Mesenchymal stem cell (in vitro differentiated cells and primary cell): Measurements from ENCODE around the gene COL6A5.

Experiments
- DNase-seq: peaks from one replicate; pipeline ENCODE4 v3.0.0-alpha.2; 2013
- H2AFZ ChIP-seq: one replicate; pipeline ENCODE4 v1.6.1; 2013; ENCODE audit warnings: low read depth, mild to moderate bottlenecking, control low read depth, inconsistent platforms, low read length, moderate library complexity
- H2AK5ac ChIP-seq: 2 replicates; pipeline ENCODE4 v1.6.1; 2013; ENCODE audit warnings: low read length, moderate library complexity, mild to moderate bottlenecking, inconsistent platforms; ENCODE audit not compliant: severe bottlenecking
- H2BK120ac ChIP-seq: one replicate; pipeline ENCODE4 v1.6.1; 2013; ENCODE audit warnings: low read depth, mild to moderate bottlenecking, inconsistent platforms, low read length, moderate library complexity
- H2BK12ac ChIP-seq, 2 experiments: one replicate each; pipeline ENCODE4 v1.6.1; 2013; ENCODE audit warnings: inconsistent platforms in 2 of 2, low read length in 2 of 2, mild to moderate bottlenecking in 2 of 2, moderate library complexity in 2 of 2, control low read depth in 1 of 2
- H2BK15ac ChIP-seq: one replicate; pipeline ENCODE4 v1.6.1; 2013; ENCODE audit warnings: mild to moderate bottlenecking, low read depth, inconsistent platforms; ENCODE audit not compliant: poor library complexity, severe bottlenecking
- H2BK5ac ChIP-seq: 2 replicates; pipeline ENCODE4 v1.6.1; 2013; ENCODE audit warnings: low read depth, mild to moderate bottlenecking, low read length, control low read depth, inconsistent platforms; ENCODE audit not compliant: poor library complexity, severe bottlenecking
- H3K14ac ChIP-seq, 2 experiments: one replicate each; pipeline ENCODE4 v1.6.1; 2013; ENCODE audit warnings: inconsistent platforms in 2 of 2, low read length in 2 of 2, control low read depth in 1 of 2, mild to moderate bottlenecking in 1 of 2, moderate library complexity in 1 of 2
- H3K18ac ChIP-seq, 2 experiments: one replicate each; pipeline ENCODE4 v1.6.1; 2013; ENCODE audit warnings: inconsistent platforms in 2 of 2, low read length in 2 of 2, control low read depth in 1 of 2, low read depth in 1 of 2, mild to moderate bottlenecking in 1 of 2
- H3K23ac ChIP-seq, 2 experiments: one replicate each; pipeline ENCODE4 v1.6.1; 2013; ENCODE audit warnings: inconsistent platforms in 2 of 2, low read length in 2 of 2, mild to moderate bottlenecking in 2 of 2, moderate library complexity in 2 of 2, control low read depth in 1 of 2
- H3K27ac ChIP-seq: 2 replicates; pipeline ENCODE4 v1.5.1; 2013; ENCODE audit warnings: mild to moderate bottlenecking, moderate library complexity, low read length, control low read depth, inconsistent platforms; ENCODE audit not compliant: poor library complexity, severe bottlenecking
- H3K27me3 ChIP-seq, 2 experiments: 2 replicates each; pipeline versions ENCODE4 v1.6.1 to v1.7.0; 2013; ENCODE audit warnings: low read length in 2 of 2, mild to moderate bottlenecking in 2 of 2, moderate library complexity in 2 of 2, control low read depth in 1 of 2, inconsistent platforms in 1 of 2; ENCODE audit not compliant: control insufficient read depth in 1 of 2, insufficient read depth in 1 of 2
- H3K36me3 ChIP-seq, 2 experiments: 2 replicates each; pipeline versions ENCODE4 v1.6.1 to v1.7.0; 2013; ENCODE audit warnings: low read length in 2 of 2, control low read depth in 1 of 2, inconsistent platforms in 1 of 2, low read depth in 1 of 2, mild to moderate bottlenecking in 1 of 2; ENCODE audit not compliant: insufficient read depth in 2 of 2, control insufficient read depth in 1 of 2
- H3K4ac ChIP-seq, 2 experiments: one replicate each; pipeline ENCODE4 v1.6.1; 2013; ENCODE audit warnings: inconsistent platforms in 2 of 2, low read length in 2 of 2, mild to moderate bottlenecking in 2 of 2, moderate library complexity in 2 of 2, control low read depth in 1 of 2, low read depth in 1 of 2
- H3K4me1 ChIP-seq: 2 replicates; pipeline ENCODE4 v1.6.1; 2013; ENCODE audit warnings: low read depth, low read length, control low read depth; ENCODE audit not compliant: control insufficient read depth, insufficient read depth
- H3K4me2 ChIP-seq: 2 replicates; pipeline ENCODE4 v1.6.1; 2013; ENCODE audit warnings: low read length, mild to moderate bottlenecking, inconsistent platforms; ENCODE audit not compliant: poor library complexity, severe bottlenecking
- H3K4me3 ChIP-seq, 2 experiments: 2 replicates each; pipeline versions ENCODE4 v1.5.1 to v1.7.0; 2013; ENCODE audit warnings: low read length in 2 of 2, mild to moderate bottlenecking in 2 of 2, control low read depth in 1 of 2, low read depth in 1 of 2; ENCODE audit not compliant: insufficient read depth in 1 of 2
- H3K79me1 ChIP-seq: replicated peaks from 2 replicates; pipeline ENCODE4 v1.6.1; 2013; ENCODE audit warnings: mild to moderate bottlenecking, control low read depth, low read length, inconsistent platforms; ENCODE audit not compliant: poor library complexity, severe bottlenecking
- H3K9ac ChIP-seq: 2 replicates; pipeline ENCODE4 v1.7.0; 2013; ENCODE audit warnings: mild to moderate bottlenecking, low read length, moderate library complexity
- H3K9me3 ChIP-seq: 2 replicates; pipeline ENCODE4 v1.7.0; 2013; ENCODE audit warnings: mild to moderate bottlenecking, low read length; ENCODE audit not compliant: control insufficient read depth
- H4K8ac ChIP-seq: one replicate; pipeline ENCODE4 v1.6.1; 2013; ENCODE audit warnings: inconsistent platforms, mild to moderate bottlenecking, low read length, moderate library complexity
- H4K91ac ChIP-seq: one replicate; pipeline ENCODE4 v1.6.1; 2013; ENCODE audit warnings: mild to moderate bottlenecking, low read length, inconsistent platforms
- WGBS: methylation state at CpG from one replicate; pipeline ENCODE4 v1.1.7; 2013; ENCODE audit warnings: mixed read lengths; 5-methylcytosine and 5-hydroxymethylcytosine counted together

COL6A5 gene

DNA sequence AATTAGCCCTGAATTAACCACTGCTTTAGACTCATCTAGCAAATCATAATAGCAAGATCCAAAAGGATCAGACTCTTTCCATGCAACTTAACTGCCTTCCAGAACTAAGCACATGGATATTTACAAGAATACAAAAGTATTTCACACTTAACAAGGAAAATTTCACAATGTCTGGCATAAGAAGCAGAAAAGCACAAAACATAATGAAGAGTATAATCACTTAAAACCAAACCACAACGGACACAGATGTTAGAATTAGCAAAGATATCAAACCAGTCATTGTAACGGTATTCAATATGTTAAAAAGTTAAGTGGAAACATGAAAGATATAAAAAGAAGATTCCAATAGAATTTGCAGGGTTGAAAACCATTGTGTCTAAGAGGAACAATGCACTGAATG lies 120.0 kb downstream of the COL6A5 start:
- WGBS, result 92% methylated on average over 1 of the region's 2 CpGs
- DNase-seq, result no peak
- H2AK5ac ChIP-seq, result no peak overlapping the region
- H3K23ac ChIP-seq, result no peak overlapping the region
- no peak overlapping the region for H3K27ac ChIP-seq
- no peak overlapping the region for H2BK5ac ChIP-seq
- H3K9ac ChIP-seq, result no peak overlapping the region
- H3K4me1 ChIP-seq, result no peaks in the 10 kb centered on the region
- H3K4me2 ChIP-seq, result no peak overlapping the region
- H2BK120ac ChIP-seq, result no peak overlapping the region
- no peaks in the 10 kb centered on the region for H3K9me3 ChIP-seq
- no peaks in the 10 kb centered on the region for H3K27me3 ChIP-seq
- no peak overlapping the region for H2BK12ac ChIP-seq
- no peak overlapping the region for H3K18ac ChIP-seq
- H3K14ac ChIP-seq, result no peak overlapping the region
- no peak overlapping the region for H4K8ac ChIP-seq
- no peaks in the 10 kb centered on the region for H3K36me3 ChIP-seq
- no peak overlapping the region for H3K4me3 ChIP-seq
- no peak overlapping the region for H4K91ac ChIP-seq
- H2BK15ac ChIP-seq, result no peak overlapping the region
- no peak overlapping the region for H2AFZ ChIP-seq
- no peak overlapping the region for H3K4ac ChIP-seq
- H3K79me1 ChIP-seq, result no peaks in the 10 kb centered on the region

DNA sequence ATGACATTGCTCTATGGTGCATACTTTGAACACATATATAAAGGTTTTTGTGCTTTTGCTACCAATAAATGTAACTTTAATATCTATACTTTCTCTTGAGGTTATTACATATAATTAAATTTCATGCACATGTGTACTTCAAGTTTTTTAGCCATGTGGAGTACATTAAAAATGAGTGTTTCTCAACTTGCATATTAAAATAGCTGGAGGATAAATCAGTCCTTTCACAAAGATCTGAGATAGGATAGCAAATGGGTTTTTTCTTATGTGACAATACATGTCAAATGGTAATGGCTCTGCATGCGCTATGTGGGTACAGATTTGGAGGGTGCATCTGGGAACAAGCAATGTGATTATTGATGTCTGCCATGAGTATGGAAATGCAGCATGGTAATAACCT lies 122.8 kb downstream of the COL6A5 start:
- H3K4me2 ChIP-seq, result no peak overlapping the region
- no peak overlapping the region for H2BK15ac ChIP-seq
- no peak overlapping the region for H2AFZ ChIP-seq
- no peak overlapping the region for H3K4ac ChIP-seq
- DNase-seq, result no peak
- no peak overlapping the region for H3K9ac ChIP-seq
- no peaks in the 10 kb centered on the region for H3K27me3 ChIP-seq
- no peak overlapping the region for H3K14ac ChIP-seq
- no peak overlapping the region for H4K8ac ChIP-seq
- no peaks in the 10 kb centered on the region for H3K9me3 ChIP-seq
- no peak overlapping the region for H3K18ac ChIP-seq
- no peaks in the 10 kb centered on the region for H3K79me1 ChIP-seq
- H3K36me3 ChIP-seq, result no peaks in the 10 kb centered on the region
- H2BK5ac ChIP-seq, result no peak overlapping the region
- no peak overlapping the region for H2AK5ac ChIP-seq
- no peak overlapping the region for H3K23ac ChIP-seq
- no peak overlapping the region for H3K4me3 ChIP-seq
- no peak overlapping the region for H4K91ac ChIP-seq
- H2BK120ac ChIP-seq, result no peak overlapping the region
- no peak overlapping the region for H2BK12ac ChIP-seq
- H3K27ac ChIP-seq, result no peak overlapping the region
- WGBS, result 100% methylated on average over 1 of the region's 1 CpG
- H3K4me1 ChIP-seq, result no peaks in the 10 kb centered on the region

DNA sequence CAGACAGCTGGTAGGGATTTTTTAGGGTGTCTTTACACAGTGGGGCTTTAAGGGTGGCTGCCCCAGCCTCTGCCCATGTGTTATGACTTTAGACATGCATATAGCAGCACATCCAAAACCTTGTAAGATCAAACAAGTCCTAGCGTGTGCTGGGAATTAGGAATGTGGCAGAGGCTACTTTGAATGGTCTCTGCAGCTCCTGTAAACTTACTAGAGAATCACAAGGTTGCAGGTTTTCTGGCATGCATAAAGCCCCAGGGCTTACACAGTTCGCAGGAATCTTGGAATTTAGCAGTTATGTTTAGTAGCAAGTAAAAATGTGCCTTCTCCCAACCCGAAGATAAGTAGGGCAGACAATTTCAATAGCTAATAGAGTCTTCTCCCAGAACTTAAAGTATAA lies 124.7 kb downstream of the COL6A5 start:
- Histone ChIP-seq H2BK12ac (no peak overlapping the region), H3K9me3 (peaks cover 9% of the 10 kb centered on the region), H2BK15ac (no peak overlapping the region), H3K27ac (no peak overlapping the region), H4K8ac (no peak overlapping the region), H2AK5ac (no peak overlapping the region), H3K4me2 (no peak overlapping the region), H3K18ac (no peak overlapping the region), H3K4me3 (no peak overlapping the region), H3K4me1 (no peaks in the 10 kb centered on the region), H2BK120ac (no peak overlapping the region), H2BK5ac (no peak overlapping the region), H4K91ac (no peak overlapping the region), H3K4ac (no peak overlapping the region), H3K9ac (no peak overlapping the region), H3K14ac (no peak overlapping the region), H2AFZ (no peak overlapping the region), H3K23ac (no peak overlapping the region), H3K36me3 (no peaks in the 10 kb centered on the region), H3K27me3 (no peaks in the 10 kb centered on the region), H3K79me1 (no peaks in the 10 kb centered on the region)
- 82% methylated on average over 2 of the region's 3 CpGs for WGBS
- no peak for DNase-seq

DNA sequence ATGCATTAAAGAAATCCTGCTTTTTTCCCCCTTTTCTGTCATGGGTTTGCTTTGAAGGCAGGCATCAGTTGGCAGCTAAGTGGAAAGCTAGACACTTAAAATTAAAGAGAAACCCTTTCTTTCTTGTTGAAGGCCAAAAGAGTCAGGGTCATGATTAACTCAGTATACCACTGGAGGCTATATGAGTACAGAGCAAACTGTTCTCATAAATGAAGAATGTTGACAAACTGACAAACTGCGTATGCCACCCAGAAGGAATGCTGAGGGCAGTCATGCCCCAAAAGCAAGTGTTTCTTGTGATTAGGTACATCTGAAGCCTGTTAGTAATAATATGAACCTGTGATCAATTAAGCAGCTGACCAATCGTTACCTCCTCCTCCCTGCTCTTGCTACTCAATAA lies 127.9 kb downstream of the COL6A5 start:
- Histone ChIP-seq H3K4me3 (no peak overlapping the region), H3K14ac (no peak overlapping the region), H2BK12ac (no peak overlapping the region), H4K91ac (no peak overlapping the region), H2BK15ac (no peak overlapping the region), H3K27me3 (no peaks in the 10 kb centered on the region), H3K79me1 (no peaks in the 10 kb centered on the region), H2BK5ac (no peak overlapping the region), H3K23ac (no peak overlapping the region), H3K9ac (no peak overlapping the region), H3K4ac (no peak overlapping the region), H2AFZ (no peak overlapping the region), H2BK120ac (no peak overlapping the region), H3K9me3 (peaks cover 17% of the 10 kb centered on the region), H3K4me2 (no peak overlapping the region), H3K18ac (no peak overlapping the region), H3K36me3 (no peaks in the 10 kb centered on the region), H3K4me1 (no peaks in the 10 kb centered on the region), H2AK5ac (no peak overlapping the region), H3K27ac (no peak overlapping the region), H4K8ac (no peak overlapping the region)
- DNase-seq, result no peak
- WGBS, result 0% methylated on average over 1 of the region's 2 CpGs
